GM12864 (cell line): Measurements from ENCODE around the gene ABCA13.

ENCODE experiments used
- DNase-seq: peaks from one replicate; pipeline ENCODE4 v3.0.0-alpha.2; 2011; ENCODE audit warnings: low read depth
- H3K4me3 ChIP-seq: 2 replicates; pipeline ENCODE4 v1.5.1; 2011; ENCODE audit warnings: mild to moderate bottlenecking, low read depth, low read length, control low read depth
- TF ChIP-seq, protein P1 (sequence below): IDR thresholded peaks from 2 replicates; pipeline ENCODE4 v1.5.1; 2011; ENCODE audit warnings: low read depth, mild to moderate bottlenecking, moderate library complexity, low read length, control low read depth, inconsistent platforms; ENCODE audit errors: missing control alignments

The ABCA13 gene

GRCh38 chr7:48671656-48672055 lies 500.4 kb downstream of the ABCA13 start:
- TF ChIP-seq, protein P1, sequence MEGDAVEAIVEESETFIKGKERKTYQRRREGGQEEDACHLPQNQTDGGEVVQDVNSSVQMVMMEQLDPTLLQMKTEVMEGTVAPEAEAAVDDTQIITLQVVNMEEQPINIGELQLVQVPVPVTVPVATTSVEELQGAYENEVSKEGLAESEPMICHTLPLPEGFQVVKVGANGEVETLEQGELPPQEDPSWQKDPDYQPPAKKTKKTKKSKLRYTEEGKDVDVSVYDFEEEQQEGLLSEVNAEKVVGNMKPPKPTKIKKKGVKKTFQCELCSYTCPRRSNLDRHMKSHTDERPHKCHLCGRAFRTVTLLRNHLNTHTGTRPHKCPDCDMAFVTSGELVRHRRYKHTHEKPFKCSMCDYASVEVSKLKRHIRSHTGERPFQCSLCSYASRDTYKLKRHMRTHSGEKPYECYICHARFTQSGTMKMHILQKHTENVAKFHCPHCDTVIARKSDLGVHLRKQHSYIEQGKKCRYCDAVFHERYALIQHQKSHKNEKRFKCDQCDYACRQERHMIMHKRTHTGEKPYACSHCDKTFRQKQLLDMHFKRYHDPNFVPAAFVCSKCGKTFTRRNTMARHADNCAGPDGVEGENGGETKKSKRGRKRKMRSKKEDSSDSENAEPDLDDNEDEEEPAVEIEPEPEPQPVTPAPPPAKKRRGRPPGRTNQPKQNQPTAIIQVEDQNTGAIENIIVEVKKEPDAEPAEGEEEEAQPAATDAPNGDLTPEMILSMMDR, result no peak

DNA sequence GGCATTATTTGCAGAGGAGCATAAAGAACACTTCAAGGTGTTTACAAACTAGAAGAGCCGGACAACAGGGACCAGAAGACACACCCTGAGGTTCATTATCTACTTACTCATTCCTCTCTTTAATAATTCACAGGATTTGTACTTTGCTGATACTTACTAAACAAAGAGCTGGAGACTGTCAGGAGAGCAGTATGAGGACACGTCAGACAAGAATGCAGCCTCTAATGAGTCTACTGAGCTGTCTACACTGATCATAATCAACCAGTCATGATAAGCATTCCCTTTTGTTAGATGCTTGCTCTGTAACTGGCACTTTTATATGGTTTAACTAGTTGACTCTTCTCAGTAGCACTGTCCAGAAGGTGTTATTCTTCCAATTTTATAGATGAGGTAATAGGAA lies 509.7 kb downstream of the ABCA13 start:
- TF ChIP-seq, protein P1, result no peak
- H3K4me3 ChIP-seq, result no peak overlapping the region
- DNase-seq, result no peak

More at GRCh38 chr7:48671656-48672055, 500.4 kb downstream of the ABCA13 start:
- no peak overlapping the region for H3K4me3 ChIP-seq
- DNase-seq, result no peak

DNA sequence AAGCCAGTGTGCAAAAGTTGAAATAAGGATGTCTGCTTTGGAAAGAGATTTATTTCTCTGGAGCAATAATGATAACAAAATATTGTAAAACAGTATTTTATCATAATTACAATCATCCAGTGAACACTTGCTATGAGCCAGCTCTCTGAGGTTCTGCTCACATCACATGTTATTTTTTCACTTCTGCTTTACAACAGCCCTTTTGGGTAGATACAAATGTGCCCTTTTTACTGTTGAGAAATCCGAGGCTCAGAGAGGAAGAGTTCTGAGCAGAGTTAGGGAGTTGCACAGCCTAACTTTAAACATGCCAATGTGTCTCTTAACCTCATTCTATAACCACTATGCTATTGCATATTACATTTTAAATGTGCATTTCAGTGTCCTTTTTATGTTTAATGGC lies 520.5 kb downstream of the ABCA13 start:
- no peak overlapping the region for H3K4me3 ChIP-seq
- TF ChIP-seq, protein P1, result no peak
- DNase-seq, result no peak
